ENCODE data around the gene COL24A1.

- no peak for TF ChIP-seq EZH2 (IDR thresholded peaks at IDR 0.05; ENCODE audit: low read depth, low read length, severe bottlenecking)
- no peak for TF ChIP-seq CHD7 (IDR thresholded peaks at IDR 0.05; ENCODE audit: insufficient replicate concordance, low read length)
- TF ChIP-seq CHD2 (IDR thresholded peaks at IDR 0.05; ENCODE audit: low read length): no peak
- peak in 2 of 3 experiments; percentile 39 to 47; a peak in 3 of 4 replicates for TF ChIP-seq CTCF (IDR thresholded peaks at IDR 0.05; ENCODE audit: control extremely low read depth in 1 of 3, insufficient read depth in 1 of 3, low read depth in 1 of 3, low read length in 3 of 3)
- TF ChIP-seq ASH2L (IDR thresholded peaks at IDR 0.05; ENCODE audit: low read length): peak; percentile 97
- no peak for TF ChIP-seq GABPA (IDR thresholded peaks at IDR 0.05; ENCODE audit: borderline replicate concordance, insufficient read depth, low read length)
These were observed 448.4 kb downstream of the COL24A1 start, which contains the start of gene ZNHIT6 for GRCh38 chr1:85707990-85708828.

All from H1 (cell line).